ENCODE results near the gene HTATIP2.
A peak's percentile ranks its signal among the peaks of the same experiment; 100 is the strongest.

Gene HTATIP2

GRCh38 chr11:20387261-20388095 lies 24.0 kb downstream of the HTATIP2 start, which contains the start of gene PRMT3:
TSS of gene PRMT3 (plus strand) at chr11:20387716. CDS start at chr11:20387747, 31 bp downstream.
- no peaks in the 10 kb centered on the region for H4K20me1 ChIP-seq (ENCODE audit: control insufficient read depth, insufficient read depth, low read depth, low read length)
- peak within 1 kb of the TSS; percentile 89 for H3K4me3 ChIP-seq (ENCODE audit: low read length)
- H3K9me3 ChIP-seq (ENCODE audit: control insufficient read depth, insufficient read depth, low read length) = no peaks in the 10 kb centered on the region
- H3K27ac ChIP-seq (ENCODE audit: low read depth, low read length) = peak within 1 kb of the TSS; percentile 78
- H3K27me3 ChIP-seq (ENCODE audit: control insufficient read depth, low read length) = no peaks in the 10 kb centered on the region
- no peak for TF ChIP-seq EZH2phosphoT487 (IDR thresholded peaks at IDR 0.05; ENCODE audit: borderline replicate concordance, low read length)
- peak; percentile 18 for TF ChIP-seq CTCF (IDR thresholded peaks at IDR 0.05; ENCODE audit: low read depth, low read length, poor library complexity, severe bottlenecking)
- H3K4me1 ChIP-seq (ENCODE audit: control insufficient read depth, low read length) = peaks cover 19% of the 10 kb centered on the region
- peaks cover 42% of the 10 kb centered on the region for H3K36me3 ChIP-seq (ENCODE audit: control insufficient read depth, low read length)
- peak within 1 kb of the TSS; percentile 87 for H3K4me2 ChIP-seq (ENCODE audit: low read length)
- peaks cover 2% of the 10 kb centered on the region; the same call in 1 of the 2 replicates for H3F3A ChIP-seq (ENCODE audit: control insufficient read depth, insufficient read depth)
- H3K9me2 ChIP-seq (replicated peaks; ENCODE audit: control insufficient read depth, low read length) = no peaks in the 10 kb centered on the region
- peaks cover 53% of the 10 kb centered on the region for H3K79me2 ChIP-seq (ENCODE audit: control insufficient read depth, low read length)

GRCh38 chr11:20388096-20389055 lies 24.9 kb downstream of the HTATIP2 start:
- peaks cover 51% of the 10 kb centered on the region for H3K36me3 ChIP-seq (ENCODE audit: control insufficient read depth, low read length)
- no peak for TF ChIP-seq CTCF (IDR thresholded peaks at IDR 0.05; ENCODE audit: low read depth, low read length, poor library complexity, severe bottlenecking)
- no peak for TF ChIP-seq EZH2phosphoT487 (IDR thresholded peaks at IDR 0.05; ENCODE audit: borderline replicate concordance, low read length)
- H3K4me1 ChIP-seq (ENCODE audit: control insufficient read depth, low read length) = peaks cover 19% of the 10 kb centered on the region
- no peaks in the 10 kb centered on the region for H3K9me2 ChIP-seq (replicated peaks; ENCODE audit: control insufficient read depth, low read length)
- peak overlapping the region; percentile 89 for H3K4me3 ChIP-seq (ENCODE audit: low read length)
- peak overlapping the region; percentile 72 for H3K4me2 ChIP-seq (ENCODE audit: low read length)
- no peaks in the 10 kb centered on the region for H3K9me3 ChIP-seq (ENCODE audit: control insufficient read depth, insufficient read depth, low read length)
- peak overlapping the region; percentile 78 for H3K27ac ChIP-seq (ENCODE audit: low read depth, low read length)
- peaks cover 55% of the 10 kb centered on the region for H3K79me2 ChIP-seq (ENCODE audit: control insufficient read depth, low read length)
- no peaks in the 10 kb centered on the region for H3K27me3 ChIP-seq (ENCODE audit: control insufficient read depth, low read length)
- H3F3A ChIP-seq (ENCODE audit: control insufficient read depth, insufficient read depth) = peaks cover 2% of the 10 kb centered on the region; the same call in 1 of the 2 replicates
- H4K20me1 ChIP-seq (ENCODE audit: control insufficient read depth, insufficient read depth, low read depth, low read length) = no peaks in the 10 kb centered on the region

- Histone ChIP-seq H3K9me2 (replicated peaks; ENCODE audit: control insufficient read depth, low read length) (no peaks in the 10 kb centered on the region), H3K27ac (ENCODE audit: low read depth, low read length) (no peak overlapping the region), H3K4me1 (ENCODE audit: control insufficient read depth, low read length) (peaks cover 10% of the 10 kb centered on the region), H3K4me2 (ENCODE audit: low read length) (no peak overlapping the region), H4K20me1 (ENCODE audit: control insufficient read depth, insufficient read depth, low read depth, low read length) (no peaks in the 10 kb centered on the region), H3K36me3 (ENCODE audit: control insufficient read depth, low read length) (peaks cover 88% of the 10 kb centered on the region), H3K27me3 (ENCODE audit: control insufficient read depth, low read length) (no peaks in the 10 kb centered on the region), H3K9me3 (ENCODE audit: control insufficient read depth, insufficient read depth, low read length) (no peaks in the 10 kb centered on the region), H3F3A (ENCODE audit: control insufficient read depth, insufficient read depth) (peaks cover 17% of the 10 kb centered on the region), H3K79me2 (ENCODE audit: control insufficient read depth, low read length) (peaks cover 37% of the 10 kb centered on the region), H3K4me3 (ENCODE audit: low read length) (no peak overlapping the region)
- TF ChIP-seq CTCF (IDR thresholded peaks at IDR 0.05; ENCODE audit: low read depth, low read length, poor library complexity, severe bottlenecking) = peak; percentile 56
- TF ChIP-seq EZH2phosphoT487 (IDR thresholded peaks at IDR 0.05; ENCODE audit: borderline replicate concordance, low read length) = no peak
These were observed 33.8 kb downstream of the HTATIP2 start for GRCh38 chr11:20397281-20397680.
